GM12892 (cell line): ENCODE data around the gene IMMP2L.

Experiments used
- POLR2A ChIP-seq: IDR thresholded peaks from 2 replicates; pipeline ENCODE4 v1.6.1; 2011; ENCODE audit warnings: low read depth, low read length, control low read depth
- POLR2AphosphoS5 ChIP-seq: IDR thresholded peaks from 2 replicates; pipeline ENCODE4 v1.6.1; 2011; ENCODE audit warnings: low read depth, low read length, control low read depth
- TAF1 ChIP-seq: IDR thresholded peaks from 2 replicates; pipeline ENCODE4 v1.6.1; 2011; ENCODE audit warnings: low read depth, mild to moderate bottlenecking, control low read depth, low read length, borderline replicate concordance

- no peak for TF ChIP-seq POLR2AphosphoS5
- no peak for TF ChIP-seq POLR2A
- TF ChIP-seq TAF1 = no peak
These were observed 337.7 kb downstream of the IMMP2L start for GRCh38 chr7:111224354-111225231.
